ENCODE measurements around the gene ZMYM2.

The ZMYM2 gene

GRCh38 chr13:20044086-20044485 is 85.6 kb downstream of the ZMYM2 start:
- in situ Hi-C loops (cut with MboI; ENCODE audit: low sequenced_read_pairs): no loop called here

GRCh38 chr13:20045950-20046548 is 87.5 kb downstream of the ZMYM2 start:
- in situ Hi-C loops (cut with MboI; ENCODE audit: low sequenced_read_pairs): no loop called here

GRCh38 chr13:20049558-20050473 is 91.3 kb downstream of the ZMYM2 start:
- in situ Hi-C loops (cut with MboI; ENCODE audit: low sequenced_read_pairs): no loop called here

- in situ Hi-C loops (cut with MboI; ENCODE audit: low sequenced_read_pairs): no loop called here
Observed at GRCh38 chr13:20051366-20051765, 92.8 kb downstream of the ZMYM2 start.

GRCh38 chr13:20053016-20053415 is 94.5 kb downstream of the ZMYM2 start:
- in situ Hi-C loops (cut with MboI; ENCODE audit: low sequenced_read_pairs): no loop called here

- in situ Hi-C loops (cut with MboI; ENCODE audit: low sequenced_read_pairs): no loop called here
Observed at GRCh38 chr13:20053891-20054290, 95.4 kb downstream of the ZMYM2 start.

GRCh38 chr13:20054586-20054985 is 96.1 kb downstream of the ZMYM2 start:
- in situ Hi-C loops (cut with MboI; ENCODE audit: low sequenced_read_pairs): no loop called here

- in situ Hi-C loops (cut with MboI; ENCODE audit: low sequenced_read_pairs): no loop called here
Observed at GRCh38 chr13:20057214-20057613, 98.7 kb downstream of the ZMYM2 start.

GRCh38 chr13:20057963-20058362 is 99.4 kb downstream of the ZMYM2 start:
- in situ Hi-C loops (cut with MboI; ENCODE audit: low sequenced_read_pairs): no loop called here

- in situ Hi-C loops (cut with MboI; ENCODE audit: low sequenced_read_pairs): no loop called here
Observed at GRCh38 chr13:20058476-20058875, 99.9 kb downstream of the ZMYM2 start.

GRCh38 chr13:20064128-20064527 is 105.6 kb downstream of the ZMYM2 start:
- in situ Hi-C loops (cut with MboI; ENCODE audit: low sequenced_read_pairs): no loop called here

- in situ Hi-C loops (cut with MboI; ENCODE audit: low sequenced_read_pairs): no loop called here
Observed at GRCh38 chr13:20065516-20065915, 107.0 kb downstream of the ZMYM2 start.

GRCh38 chr13:20069956-20070355 is 111.4 kb downstream of the ZMYM2 start:
- in situ Hi-C loops (cut with MboI; ENCODE audit: low sequenced_read_pairs): no loop called here

GRCh38 chr13:20073775-20074174 is 115.2 kb downstream of the ZMYM2 start:
- in situ Hi-C loops (cut with MboI; ENCODE audit: low sequenced_read_pairs): no loop called here

- in situ Hi-C loops (cut with MboI; ENCODE audit: low sequenced_read_pairs): no loop called here
Observed at GRCh38 chr13:20074966-20075365, 116.4 kb downstream of the ZMYM2 start.

GRCh38 chr13:20077086-20077485 is 118.6 kb downstream of the ZMYM2 start:
- in situ Hi-C loops (cut with MboI; ENCODE audit: low sequenced_read_pairs): no loop called here

- in situ Hi-C loops (cut with MboI; ENCODE audit: low sequenced_read_pairs): no loop called here
Observed at GRCh38 chr13:20080377-20081164, 122.0 kb downstream of the ZMYM2 start.

GRCh38 chr13:20090349-20090748 is 131.8 kb downstream of the ZMYM2 start:
- in situ Hi-C loops (cut with MboI; ENCODE audit: low sequenced_read_pairs): no loop called here

GRCh38 chr13:20093951-20094350 is 135.4 kb downstream of the ZMYM2 start:
- in situ Hi-C loops (cut with MboI; ENCODE audit: low sequenced_read_pairs): no loop called here

- in situ Hi-C loops (cut with MboI; ENCODE audit: low sequenced_read_pairs): no loop called here
Observed at GRCh38 chr13:20099319-20099718, 140.8 kb downstream of the ZMYM2 start.
